HG03457 (cell line): Measurements from ENCODE around the gene AMZ1.

Source experiments
- ATAC-seq: cut with Tn5 transposase; IDR thresholded peaks from one replicate; pipeline ENCODE4 v1.9.1; 2021; ENCODE audit warnings: moderate number of reproducible peaks; ENCODE audit not compliant: unreplicated experiment

AMZ1 gene

DNA sequence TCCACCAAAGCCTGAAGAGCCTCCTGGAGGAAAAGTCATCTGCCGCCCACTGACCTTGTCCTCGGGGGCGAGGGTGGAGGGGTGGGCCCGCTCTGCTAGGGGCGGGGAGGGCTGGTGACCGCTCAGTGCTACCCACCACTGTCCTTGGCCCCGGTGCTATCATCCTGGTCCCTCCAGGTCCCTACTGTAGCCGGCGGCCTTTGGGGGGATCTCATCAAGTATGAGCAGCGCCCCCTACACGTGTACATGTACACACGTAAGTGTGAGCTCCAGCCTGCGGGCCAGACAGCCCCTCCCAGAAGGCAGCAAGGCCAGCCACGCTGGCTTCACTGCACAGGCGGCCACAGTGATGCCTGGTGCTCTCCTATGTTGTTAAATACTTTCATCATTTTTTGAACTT lies 36.7 kb upstream of the AMZ1 start:
- no peak for ATAC-seq

DNA sequence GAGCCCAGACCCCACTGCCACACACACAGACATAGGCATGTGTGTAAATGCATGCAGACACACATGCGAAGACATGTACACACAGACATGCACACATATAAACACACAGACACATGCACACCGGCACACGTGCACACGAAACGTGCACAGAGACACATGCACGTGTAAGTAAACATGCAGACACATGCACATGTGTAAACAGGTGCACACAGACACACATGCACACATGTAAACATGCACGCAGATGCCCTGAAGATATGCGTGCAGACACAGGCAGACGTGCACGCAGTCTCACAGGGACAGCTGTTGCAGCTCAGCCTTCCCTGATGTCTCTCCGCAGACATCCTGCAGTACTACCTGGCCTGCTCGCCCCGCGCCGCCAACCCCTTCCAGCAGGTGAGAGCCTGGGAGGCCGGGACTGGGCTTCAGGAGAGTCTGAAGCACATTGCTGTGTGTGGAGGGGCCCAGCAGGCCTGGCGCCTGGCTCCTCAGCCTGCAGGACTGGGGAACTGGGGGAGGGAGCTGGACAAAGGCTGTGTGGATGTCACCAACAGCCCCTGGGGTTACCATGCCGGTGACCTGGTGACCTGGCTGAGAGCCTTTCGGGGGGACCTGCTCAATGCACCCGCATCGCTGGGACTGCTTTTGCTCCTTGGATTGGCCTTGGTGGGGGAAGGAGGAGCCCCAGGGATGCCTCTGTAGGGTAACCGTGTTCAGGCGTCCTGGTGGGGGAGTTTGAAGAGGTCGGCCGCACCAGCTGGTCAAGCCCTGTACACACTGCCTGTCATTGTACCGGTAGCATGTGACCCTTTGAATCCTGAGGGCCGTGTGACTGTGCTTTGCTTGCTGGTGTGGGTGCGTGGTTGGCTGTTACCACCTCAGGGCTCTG lies 35.9 kb upstream of the AMZ1 start:
- ATAC-seq, result no peak

- no peak for ATAC-seq
Measured at GRCh38 chr7:2652736-2653060, 35.3 kb upstream of the AMZ1 start.

- ATAC-seq, result no peak
Measured at GRCh38 chr7:2654059-2654458, 33.9 kb upstream of the AMZ1 start.

GRCh38 chr7:2655870-2656614 lies 32.0 kb upstream of the AMZ1 start:
- ATAC-seq, result no peak

DNA sequence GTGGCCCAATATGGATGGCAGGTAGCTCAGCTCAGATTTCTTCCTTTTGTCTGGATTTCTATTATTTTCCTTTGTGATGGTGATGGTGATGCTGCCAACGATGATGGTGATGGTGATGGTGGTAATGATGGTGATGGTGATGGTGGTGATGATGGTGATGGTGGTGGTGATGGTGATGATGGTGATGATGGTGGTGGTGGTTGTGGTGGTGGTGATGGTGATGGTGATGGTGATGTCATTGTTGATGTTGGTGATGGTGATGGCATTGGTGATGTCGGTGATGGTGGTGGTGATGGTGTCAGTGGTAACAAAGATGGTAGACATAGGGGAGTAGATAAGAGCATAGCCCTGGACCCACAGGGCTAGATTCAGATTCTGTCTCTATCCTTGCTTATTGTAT lies 30.8 kb upstream of the AMZ1 start:
- ATAC-seq, result no peak

DNA sequence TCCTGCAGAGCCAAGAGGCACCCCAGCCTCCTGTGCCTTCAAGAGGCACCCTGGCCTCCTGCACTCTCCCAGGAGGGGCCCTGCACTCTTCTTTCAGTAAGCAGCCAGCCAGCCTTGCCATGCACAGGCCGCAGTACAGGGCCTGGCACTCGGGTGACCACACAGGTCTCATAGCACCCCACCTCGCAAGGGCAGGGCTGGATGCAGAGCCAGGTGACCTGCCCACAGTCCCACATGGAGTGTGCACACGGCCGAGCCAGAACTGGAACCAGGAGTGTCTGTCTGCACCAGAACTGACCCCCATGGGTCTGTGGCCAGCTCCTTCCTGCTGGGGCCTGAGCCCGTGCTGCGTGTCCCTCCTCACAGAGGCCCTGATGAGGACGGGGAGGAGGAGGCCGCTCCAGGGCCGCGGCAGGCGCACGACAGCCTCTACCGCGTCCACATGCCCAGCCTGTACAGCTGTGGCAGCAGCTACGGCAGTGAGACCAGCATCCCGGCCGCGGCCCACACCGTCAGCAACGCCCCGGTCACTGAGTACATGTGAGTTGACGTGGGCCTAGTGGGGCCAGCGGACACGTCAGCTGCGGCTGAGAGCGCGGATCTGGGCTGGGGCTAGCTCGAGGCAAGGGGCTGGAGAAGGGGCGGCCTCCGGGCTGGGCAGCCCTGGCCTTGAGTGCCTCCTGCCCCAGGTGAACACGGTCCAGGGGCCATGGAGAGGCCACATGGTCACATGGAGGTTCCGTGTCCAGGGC lies 29.9 kb upstream of the AMZ1 start:
- no peak for ATAC-seq

GRCh38 chr7:2658941-2659340 lies 29.1 kb upstream of the AMZ1 start:
- no peak for ATAC-seq

DNA sequence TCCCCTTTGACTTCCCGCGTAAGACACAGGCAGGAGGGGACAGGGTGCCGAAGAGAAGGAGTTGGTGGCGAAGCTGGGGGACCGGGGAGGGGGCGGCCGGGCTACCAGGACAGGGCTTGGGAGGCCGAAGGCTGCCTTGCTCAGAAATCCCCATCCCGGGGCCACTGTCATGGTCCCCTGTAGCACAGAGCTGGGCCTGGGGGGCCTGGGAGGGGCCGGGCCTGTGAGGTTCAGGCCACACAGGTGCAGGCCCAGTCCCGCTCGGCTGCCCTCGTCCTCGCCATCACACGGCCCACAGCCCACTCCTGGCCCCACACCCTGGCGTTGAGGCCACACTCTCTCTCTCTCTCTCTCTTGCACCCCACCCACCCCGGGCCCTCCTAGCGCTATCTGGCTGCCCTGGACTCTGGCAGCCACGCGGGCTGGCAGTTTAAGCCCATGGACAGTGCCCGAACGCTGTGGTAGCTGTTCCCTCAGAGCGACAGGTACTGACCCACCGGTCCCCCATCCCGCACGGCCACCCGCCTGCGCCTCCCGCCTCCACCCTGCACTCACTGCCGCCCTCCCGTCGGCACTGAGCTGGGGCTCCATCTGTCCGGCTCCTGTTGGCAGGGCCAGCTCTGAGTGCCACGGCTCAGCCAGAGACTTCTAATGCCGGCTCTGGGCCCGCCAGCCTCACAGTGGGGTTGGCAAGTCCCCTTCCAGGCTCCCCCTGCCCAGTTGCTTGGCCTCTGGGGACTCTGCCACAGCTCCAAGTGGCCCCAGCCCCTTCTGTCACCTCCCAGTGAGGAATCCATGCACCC lies 28.2 kb upstream of the AMZ1 start:
- ATAC-seq, result no peak

DNA sequence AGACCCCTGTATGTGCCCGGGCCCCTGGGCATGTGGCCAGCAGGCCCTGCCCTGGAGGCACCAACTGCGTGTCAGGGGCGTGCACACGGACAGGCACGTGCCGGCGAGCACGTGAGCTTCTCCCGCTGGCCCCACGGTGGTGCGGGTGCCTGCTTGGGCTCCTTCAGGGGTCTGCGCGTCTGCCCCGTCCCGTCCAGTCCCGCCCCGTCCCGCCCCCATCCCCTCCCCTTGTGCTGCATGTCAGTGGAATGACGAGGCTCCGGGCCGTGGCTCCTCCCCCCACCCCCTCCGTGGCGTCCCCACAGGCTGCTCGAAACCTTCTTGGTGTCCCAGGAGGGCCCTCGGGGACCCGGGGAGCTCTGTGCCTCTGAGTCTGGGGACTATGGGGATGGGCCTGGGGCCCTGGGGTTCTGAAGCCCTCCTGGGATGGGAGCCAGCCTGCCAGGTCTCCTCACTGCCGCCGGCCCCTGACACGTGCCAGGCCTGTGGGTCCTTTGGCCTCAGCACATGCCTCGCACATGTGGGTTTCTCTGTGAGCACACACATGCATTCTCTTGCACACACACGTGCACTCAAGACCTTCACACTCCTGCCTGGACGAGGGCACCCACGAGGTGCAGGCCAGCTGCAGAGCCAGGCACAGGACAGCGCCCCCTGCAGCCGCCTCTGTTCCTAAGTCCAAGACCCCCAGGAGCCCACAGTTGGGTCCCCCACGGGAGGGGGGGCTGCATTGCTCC lies 27.5 kb upstream of the AMZ1 start:
- ATAC-seq, result no peak

GRCh38 chr7:2661096-2661449 lies 26.9 kb upstream of the AMZ1 start:
- no peak for ATAC-seq

DNA sequence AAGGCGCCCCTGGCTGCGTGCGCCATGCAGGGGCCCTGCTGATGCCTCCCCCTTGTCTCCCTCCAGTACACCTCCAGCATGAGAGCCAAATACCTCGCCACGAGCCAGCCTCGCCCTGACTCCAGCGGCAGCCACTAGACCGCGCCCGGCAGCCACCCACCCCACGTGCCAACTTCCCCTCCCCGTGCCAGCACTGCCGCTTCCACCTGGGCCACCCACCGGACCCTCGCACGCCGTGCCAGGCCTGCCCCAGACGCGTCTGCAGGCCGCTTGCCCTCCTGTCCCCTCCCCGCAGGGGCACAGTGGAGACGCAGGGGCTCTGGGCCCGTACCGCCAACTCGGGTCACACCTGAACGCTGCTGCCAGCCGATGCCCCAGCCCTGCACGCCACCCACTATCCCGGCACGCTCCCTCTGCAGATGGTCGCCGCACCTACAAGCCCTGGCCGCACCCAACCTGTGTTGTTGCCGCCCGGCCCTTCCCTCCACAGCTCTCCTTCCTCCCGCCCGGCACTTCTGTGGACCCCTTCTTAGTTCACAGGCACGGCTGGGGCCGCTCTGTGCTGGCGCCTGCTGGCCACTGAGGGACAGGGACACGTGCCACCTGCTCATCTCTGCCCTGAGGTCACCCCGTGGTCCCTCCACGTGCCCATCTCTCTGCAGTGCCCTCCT lies 26.3 kb upstream of the AMZ1 start:
- ATAC-seq, result no peak

- no peak for ATAC-seq
Measured at GRCh38 chr7:2662273-2663120, 25.5 kb upstream of the AMZ1 start.

GRCh38 chr7:2663121-2663886 lies 24.7 kb upstream of the AMZ1 start:
- ATAC-seq, result no peak

DNA sequence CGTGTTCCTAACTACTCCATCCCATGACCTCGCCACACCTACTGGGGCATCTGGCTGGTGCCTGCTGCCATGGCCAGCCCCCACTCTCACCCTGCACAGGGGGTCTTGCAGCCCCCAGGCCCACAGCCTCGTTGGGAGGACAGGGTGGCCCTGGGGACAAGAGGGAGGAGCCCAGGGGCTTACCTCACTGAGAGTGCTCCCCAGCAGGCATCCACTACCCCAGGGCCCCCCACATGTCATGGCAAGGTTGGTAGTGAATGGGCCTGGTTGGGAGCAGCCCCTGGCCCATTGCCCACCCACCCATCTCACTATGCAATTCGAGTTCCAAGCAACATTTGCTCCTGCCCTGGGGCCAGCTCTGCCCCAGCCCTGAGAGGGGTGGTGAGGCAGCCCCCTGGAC lies 24.0 kb upstream of the AMZ1 start:
- no peak for ATAC-seq

DNA sequence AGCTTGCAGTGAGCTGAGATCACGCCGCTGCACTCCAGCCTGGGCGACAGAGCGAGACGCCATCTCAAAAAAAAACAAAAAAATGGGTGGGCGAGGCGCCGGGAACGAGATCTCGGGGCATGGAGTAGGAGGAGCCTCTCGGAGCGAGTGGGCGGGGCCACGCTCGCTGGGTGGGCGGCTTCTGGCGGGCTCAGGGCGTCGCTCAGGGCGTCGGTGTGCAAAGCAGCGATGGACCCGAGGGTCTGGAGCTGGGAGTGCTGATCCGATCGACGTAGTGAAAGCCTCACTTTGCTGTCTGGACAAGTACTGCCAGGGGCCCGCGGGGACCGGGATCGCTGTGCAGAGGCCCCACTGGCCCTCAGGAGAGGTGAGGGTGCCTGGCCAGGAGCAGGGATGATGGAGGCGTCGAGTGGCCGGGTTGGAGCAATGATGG lies 22.6 kb upstream of the AMZ1 start:
- ATAC-seq, result no peak

DNA sequence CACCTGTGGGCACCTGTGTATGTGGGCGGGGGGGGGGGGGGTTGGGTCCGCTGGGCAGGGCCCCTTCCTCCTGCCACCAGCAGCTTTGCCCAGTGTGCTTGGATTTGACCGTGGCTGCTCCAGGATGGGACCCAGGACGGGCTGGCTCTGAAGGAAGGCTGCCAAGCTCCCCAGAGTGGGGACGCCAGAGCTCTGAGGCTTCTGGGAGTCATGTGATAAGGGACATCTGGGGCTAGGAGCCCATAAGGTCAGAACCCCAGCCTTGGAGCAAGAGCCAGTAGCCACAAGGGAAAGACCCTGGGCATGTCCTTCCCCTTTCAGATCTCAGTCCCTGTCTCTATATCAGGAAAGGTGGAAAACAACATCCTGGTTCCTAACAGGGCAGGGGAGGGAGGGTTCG lies 21.8 kb upstream of the AMZ1 start:
- no peak for ATAC-seq

DNA sequence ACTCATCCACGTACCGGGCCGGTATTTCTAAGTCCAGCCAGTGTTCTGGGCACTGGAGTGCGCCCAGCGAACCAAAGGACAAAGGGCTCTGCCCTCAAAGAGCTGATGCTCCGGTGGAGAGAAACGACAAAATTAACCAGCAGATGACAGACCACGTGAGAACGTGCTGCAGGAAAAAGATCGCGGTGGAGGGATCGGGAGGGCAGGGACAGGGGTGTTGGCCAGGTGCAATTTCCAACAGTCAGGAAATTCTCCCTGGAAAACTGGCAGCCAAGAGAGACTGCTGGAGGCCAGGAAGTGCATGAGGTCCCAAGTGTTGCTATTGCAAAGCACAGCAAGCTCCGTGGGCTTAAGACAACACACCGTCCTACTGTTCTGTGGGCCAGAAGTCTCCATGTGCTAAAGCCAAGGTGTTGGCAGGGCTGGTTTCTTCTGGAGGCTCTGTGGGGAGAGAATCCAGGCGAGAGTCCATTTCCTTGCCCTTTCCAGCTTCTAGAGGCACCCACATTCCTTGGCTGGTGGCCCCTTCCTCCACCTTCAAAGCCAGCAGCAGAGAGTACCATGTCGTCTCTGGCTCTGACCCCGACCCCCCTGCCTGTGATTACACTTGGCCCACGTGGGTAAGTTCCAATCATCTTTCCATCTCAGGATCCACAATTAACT lies 21.3 kb upstream of the AMZ1 start:
- ATAC-seq, result no peak
